ENCODE measurements around the gene TEX14.

TEX14 gene, protein sequence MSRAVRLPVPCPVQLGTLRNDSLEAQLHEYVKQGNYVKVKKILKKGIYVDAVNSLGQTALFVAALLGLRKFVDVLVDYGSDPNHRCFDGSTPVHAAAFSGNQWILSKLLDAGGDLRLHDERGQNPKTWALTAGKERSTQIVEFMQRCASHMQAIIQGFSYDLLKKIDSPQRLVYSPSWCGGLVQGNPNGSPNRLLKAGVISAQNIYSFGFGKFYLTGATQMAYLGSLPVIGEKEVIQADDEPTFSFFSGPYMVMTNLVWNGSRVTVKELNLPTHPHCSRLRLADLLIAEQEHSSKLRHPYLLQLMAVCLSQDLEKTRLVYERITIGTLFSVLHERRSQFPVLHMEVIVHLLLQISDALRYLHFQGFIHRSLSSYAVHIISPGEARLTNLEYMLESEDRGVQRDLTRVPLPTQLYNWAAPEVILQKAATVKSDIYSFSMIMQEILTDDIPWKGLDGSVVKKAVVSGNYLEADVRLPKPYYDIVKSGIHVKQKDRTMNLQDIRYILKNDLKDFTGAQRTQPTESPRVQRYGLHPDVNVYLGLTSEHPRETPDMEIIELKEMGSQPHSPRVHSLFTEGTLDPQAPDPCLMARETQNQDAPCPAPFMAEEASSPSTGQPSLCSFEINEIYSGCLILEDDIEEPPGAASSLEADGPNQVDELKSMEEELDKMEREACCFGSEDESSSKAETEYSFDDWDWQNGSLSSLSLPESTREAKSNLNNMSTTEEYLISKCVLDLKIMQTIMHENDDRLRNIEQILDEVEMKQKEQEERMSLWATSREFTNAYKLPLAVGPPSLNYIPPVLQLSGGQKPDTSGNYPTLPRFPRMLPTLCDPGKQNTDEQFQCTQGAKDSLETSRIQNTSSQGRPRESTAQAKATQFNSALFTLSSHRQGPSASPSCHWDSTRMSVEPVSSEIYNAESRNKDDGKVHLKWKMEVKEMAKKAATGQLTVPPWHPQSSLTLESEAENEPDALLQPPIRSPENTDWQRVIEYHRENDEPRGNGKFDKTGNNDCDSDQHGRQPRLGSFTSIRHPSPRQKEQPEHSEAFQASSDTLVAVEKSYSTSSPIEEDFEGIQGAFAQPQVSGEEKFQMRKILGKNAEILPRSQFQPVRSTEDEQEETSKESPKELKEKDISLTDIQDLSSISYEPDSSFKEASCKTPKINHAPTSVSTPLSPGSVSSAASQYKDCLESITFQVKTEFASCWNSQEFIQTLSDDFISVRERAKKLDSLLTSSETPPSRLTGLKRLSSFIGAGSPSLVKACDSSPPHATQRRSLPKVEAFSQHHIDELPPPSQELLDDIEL (N-terminal part only)
- total RNA-seq, result 2.2 to 12.3 reads per million in 2 donors

DNA sequence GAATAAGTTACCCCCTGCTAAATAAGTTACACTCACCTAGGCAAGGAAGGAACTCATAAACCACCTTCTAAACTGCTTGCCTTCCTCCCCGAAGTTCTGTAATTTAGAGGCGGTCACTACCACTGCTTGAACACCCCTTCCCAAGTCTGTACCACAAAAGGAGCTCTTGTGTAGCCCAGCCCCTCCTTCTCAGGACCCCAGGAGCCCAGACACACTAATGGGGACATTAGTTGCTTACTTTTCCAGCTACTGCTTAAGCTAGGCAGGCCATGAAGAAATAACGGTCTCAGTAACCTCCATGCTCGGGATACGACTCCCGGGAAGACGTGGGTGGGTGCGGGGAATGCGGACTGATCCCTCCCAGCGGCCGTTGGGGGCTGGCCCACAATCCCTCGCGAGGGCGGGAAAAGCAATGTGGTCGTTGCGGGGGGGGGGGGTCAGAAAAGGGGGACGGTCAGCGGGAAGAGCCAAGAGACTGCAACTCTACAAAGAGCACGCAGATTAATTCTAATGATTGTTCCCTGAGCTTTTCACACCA lies at the start of gene TEX14:
TEX14 (minus strand) TSS at position 345 of the 538 bp plus-strand sequence. CDS start 40,044 bp downstream, outside the sequence.
- DNase-seq, result no peak

DNA sequence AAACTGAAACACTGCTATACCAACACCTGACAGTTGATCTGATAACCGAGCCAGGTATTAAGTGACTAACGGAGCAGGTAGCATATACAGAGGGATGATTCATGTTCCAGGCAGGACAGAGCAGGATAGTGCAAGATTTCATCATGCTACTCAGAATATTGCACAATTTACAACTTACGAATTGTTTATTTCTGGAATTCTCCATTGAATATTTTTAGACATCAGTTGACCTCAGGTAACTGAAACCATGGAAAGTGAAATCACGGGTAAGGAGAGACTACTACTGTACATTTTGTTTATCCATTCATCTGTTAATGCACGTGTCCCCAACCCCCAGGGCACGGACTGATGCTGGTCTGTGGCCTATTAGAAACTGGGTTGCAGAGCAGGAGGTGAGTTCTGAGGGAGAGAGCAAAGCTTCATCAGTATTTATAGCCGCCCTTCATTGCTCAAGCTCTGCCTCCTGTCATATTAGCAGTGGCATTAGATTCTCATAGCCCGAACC lies 49.3 kb upstream of the TEX14 start:
- DNase-seq, result no peak

DNA sequence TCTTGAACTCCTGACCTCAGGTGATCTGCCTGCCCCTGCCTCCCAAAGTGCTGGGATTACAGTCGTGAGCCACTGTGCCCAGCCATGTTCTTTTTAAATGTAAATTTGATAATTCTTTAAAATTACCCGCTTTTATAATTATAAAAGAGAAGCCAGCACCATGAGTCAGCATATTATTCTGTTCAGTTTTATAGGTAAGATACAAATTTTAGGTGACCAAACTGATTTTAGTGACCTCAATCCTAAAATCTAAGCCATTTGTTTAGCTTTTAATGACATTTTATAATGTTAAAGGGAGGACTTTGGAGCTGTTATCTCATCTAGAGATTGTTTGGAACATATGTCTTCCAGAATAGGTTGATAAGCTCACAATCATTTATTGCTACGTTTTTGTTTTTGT lies 43.0 kb upstream of the TEX14 start:
- no peak for DNase-seq

DNA sequence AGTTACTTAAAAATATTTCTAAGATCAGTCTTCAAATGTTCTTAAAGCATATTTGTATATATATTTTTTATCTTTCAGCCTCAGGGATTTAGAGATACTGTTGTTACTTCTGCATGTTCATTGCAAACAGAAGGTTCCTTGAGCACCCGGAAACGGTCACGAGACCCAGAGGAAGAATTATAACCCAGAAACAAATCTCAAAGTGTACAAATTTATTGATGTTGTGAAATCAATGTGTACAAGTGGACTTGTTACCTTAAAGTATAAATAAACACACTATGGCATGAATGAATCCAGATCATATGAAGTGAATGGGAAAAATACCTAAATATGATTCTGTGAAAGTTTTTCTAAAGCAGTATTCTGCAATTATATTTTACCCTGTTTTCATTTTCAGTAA lies 42.2 kb upstream of the TEX14 start:
- no peak for DNase-seq

DNA sequence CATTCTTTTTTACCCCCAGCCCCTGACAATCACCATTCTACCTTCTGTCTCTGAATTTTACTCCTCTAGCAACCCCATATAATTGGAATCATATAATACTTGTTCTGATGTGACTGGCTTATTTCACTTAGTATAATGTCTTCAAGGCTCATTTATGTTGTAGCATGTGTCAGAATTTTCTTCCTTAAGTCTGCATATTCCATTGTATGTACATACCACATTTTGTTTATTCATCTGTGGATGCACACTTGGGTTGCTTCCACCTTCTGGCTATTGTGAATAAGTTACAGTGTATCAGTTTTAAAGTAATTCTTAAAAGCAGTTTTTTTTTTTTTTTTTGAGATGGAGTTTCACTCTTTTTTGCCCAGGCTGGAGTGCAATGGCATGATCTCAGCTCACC lies 39.1 kb upstream of the TEX14 start:
- DNase-seq, result no peak

DNA sequence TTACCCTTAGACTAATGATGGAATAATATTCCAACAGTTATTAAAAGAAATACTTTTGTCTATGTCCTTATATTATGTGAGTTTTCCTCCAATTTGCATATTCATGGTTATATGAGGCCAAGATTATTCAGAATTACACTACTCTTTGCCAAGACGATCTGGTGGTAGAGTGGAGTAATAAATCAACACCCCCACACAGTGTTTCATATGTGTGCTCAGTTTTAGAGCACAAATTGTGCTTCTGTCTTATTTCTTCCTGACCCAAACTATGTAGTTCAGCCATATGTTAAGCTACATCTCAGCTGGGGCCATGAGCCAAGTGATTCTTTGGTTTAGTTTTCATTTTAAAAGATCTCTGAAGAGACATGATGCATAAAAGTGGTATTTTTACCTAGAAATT lies 37.0 kb upstream of the TEX14 start:
- no peak for DNase-seq

DNA sequence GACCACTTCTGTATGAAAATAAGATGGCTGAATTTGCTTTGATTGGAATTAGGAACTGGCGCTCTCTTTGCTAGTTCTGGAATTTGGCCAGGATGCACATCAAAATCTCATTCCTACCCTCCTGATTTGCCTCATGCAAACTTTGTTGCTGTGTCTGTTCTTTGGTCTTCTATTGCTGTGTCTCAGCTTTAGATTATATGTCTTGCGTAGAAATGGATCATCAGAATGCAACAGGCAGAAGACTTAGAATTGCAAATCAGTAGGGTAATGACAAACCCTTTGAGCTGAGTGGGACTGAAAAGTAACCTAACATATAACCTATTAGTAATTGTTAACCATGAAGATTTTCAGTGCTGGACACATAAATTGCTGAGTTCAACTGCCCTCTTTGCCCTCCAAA lies 30.9 kb upstream of the TEX14 start:
- DNase-seq, result no peak

DNA sequence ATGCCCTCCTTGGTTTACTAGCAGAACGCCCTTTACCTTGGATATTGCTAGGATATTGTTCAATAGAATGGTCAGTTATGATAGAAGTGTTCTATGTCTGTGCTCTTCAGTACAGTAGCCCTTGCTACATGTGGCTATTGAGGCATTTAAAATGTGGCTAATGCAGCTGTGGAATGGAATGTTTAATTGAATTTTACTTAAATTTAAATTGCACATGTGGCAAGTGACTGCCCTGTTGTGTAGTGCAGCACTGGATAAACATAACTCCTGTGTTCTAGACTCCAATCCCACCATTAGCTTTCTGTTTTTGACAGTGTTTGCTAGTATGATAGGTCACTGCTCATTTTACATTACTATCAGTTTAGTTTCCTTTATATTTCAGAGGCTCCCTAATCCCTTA lies 30.4 kb upstream of the TEX14 start:
- DNase-seq, result no peak

DNA sequence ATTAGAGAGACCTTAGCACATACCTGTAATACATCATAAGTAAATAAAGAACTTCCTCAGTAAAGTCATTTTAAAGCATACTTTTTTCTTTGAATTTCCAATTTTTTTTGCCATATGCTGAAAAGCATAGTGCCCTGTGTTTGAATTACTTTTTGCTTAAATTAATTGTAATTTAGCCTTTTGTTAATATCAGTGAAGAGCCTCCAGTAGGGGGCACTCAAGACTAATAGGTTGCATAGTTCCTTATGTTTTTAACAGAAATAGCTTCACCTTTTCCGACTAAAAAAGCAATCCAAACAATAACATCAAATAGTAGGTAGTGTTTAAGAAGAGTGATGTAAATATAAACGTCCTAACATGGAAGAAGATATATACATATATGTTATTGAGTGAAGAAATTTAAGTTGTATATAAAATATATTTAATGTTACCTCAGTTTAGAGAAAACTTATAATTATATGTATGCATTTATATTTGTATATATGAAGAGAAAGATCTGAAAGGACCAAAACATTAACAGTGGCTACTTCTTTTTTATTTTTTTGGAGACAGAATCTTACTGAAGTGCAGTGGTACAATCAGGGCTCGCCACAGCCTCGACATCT lies 19.2 kb upstream of the TEX14 start:
- peak; percentile 22 for DNase-seq

DNA sequence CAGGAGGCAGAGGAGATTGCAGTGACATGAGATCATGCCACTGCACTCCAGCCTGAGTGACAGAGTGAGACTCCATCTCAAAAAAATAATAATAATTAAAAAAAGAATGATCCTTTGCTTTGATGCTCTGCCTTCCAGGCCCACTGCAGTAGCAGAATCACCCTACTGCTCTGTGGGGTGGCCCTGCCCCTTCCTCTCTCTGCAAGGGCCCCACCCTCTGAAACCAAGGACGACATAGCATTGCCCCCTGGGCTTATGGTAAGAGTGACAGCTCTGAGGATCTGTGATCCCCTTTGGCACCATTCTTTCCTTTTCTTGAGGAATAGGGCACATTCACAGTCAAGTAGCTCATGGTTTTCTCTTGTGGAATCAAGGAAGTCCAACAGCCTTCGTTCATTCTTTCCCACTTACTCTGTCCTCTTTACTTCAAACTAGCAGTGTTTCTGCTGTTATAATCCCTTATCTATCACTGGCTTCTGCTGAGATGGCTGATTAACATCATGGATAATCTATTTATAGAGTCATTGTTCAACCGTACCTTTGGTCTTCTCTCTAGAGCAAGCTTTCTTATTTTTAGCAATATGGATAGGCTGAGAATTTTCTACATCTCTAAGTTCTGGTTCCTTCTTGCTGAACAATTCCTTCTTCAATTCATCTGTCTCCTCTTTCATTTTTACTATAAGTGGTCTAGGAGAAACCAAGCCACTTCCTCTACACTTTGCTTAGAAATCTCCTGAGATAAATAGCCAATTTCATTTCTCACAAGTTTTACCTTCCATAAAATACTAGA lies 14.7 kb upstream of the TEX14 start:
- no peak for DNase-seq

DNA sequence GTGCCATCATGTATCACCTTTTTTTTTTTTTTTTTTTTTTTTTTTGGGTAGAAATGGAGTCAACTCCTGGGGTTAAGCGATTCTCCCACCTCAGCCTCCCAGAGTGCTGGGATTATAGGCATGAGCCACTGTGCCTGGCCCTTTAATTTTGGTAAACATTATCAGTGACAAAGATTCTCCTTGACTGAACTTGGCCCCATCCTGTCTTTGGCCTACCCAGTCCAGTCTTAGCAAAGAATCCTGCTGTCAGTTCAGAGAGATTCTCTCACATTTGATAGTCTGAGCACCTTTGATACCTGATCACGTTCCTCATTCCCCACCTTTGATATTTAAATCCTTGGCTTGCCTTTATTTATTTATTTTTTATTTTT lies 12.1 kb upstream of the TEX14 start:
- no peak for DNase-seq

DNA sequence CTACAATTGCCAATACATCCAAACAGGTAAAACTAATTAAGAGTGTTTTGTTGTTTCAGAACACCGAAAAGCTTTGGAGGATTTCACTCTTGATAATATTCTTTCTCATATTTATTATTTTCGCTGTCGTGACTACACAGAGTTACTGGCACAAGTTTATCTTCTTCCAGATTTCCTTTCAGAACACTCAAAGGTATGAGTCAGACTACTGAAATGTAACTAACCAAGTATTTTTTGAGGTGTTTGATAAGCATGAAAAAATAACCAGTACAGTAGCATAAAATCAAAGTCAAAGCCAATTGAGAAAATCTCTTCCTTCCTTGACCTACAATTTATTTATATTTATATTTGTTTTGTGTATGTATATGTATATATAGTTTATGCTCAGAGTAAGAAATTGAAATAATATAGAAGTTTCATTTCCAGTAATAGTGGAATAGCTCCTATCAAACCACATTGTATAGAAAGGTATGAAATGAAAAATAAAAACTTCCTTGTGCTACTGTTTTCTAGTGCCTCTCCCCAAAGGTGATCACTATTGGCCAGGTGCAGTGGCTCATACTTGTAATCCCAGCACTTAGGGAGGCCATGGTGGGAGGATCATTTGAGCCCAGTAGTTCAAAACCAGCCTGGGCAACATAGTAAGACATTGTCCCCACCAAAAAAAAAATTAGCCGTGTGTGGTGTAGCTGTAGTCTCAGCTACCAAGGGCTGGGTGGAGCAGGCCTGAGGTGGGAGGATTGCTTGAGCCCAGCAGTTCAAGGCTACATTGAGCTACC lies 11.5 kb upstream of the TEX14 start:
- DNase-seq, result no peak

DNA sequence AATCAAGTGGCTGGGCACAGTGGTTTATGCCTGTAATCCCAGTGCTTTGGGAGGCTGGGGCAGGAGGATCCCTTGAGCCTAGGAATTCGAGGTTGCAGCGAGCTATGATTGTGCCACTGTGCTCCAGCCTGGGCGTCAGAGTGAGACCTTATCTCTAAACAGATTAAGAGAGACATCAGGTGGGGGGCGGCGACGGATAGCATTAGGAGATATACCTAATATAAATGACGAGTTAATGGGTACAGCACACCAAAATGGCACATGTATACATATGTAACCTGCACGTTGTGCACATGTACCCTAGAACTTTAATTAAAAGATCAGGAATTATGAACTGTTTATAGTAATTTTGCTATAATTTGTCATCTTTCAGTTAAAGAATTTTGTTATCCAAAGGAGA lies 10.9 kb upstream of the TEX14 start:
- DNase-seq, result no peak

DNA sequence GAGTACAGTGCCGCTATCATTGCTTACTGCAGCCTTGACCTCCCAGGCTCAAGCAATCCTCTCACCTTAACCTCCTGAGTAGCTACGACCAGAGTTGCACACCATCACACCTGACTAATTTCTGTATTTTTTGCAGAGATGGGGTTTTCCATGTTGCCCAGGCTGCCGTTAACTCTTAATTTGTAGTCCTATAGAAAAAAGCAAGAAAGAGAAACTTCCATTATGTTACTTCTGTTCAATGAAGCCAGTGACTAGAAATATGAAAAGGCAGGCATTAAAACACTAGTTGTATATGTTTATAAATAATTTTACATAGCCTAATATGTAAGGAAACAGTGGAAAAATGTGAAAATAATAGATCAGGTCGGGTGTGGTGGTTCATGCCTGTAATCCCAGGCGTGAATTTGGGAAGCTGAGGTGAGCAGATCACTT lies 10.2 kb upstream of the TEX14 start:
- no peak for DNase-seq

DNA sequence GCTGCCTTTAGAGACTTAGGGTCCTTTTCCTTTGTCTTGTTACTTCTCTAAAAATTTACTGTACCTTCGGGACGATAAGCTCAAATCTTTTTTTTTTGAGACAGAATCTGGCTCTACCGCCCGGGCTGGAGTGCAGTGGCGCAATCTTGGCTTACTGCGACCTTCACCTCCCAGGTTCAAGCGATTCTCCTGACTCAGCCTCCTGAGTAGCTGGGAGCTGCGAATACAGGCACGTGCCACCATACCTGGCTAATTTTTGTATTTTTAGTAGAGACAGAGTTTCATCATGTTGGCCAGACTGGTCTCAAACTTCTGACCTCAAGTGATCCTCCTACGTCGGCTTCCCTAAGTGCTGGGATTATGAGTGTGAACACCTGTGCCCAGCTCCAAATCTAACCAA lies 7.9 kb upstream of the TEX14 start:
- no peak for DNase-seq

DNA sequence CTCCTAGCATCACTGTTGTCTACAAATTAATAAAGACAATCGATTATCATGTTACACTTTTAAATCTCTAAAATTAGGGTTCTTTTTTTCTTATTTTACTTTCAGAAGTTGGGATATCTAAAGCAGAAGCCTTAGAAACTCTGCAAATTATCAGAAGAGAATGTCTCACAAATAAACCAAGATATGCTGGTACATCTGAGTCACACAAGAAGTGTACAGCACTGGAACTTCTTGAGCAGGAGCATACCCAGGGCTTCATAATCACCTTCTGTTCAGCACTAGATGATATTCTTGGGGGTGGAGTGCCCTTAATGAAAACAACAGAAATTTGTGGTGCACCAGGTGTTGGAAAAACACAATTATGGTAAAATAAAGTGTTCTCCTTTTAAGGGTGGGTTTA lies 3.0 kb upstream of the TEX14 start:
- DNase-seq, result no peak

DNA sequence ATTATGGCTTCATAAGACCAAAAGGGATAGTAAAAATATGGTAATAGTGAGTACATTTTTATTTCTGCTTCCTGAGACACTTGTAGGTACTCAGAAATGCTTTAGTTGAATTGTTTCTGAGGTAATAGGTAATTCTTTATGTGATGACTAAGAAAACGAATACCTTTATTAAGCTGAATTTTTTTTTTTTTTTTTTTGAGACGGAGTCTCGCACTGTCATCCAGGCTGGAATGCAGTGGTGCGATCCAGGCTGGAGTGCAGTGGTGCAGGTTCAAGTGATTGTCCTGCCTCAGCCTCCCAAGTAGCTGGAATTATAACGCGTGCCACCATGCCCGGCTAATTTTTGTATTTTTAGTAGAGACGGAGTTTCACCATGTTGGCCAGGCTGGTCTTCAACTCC lies 2.5 kb upstream of the TEX14 start:
- DNase-seq, result no peak

DNA sequence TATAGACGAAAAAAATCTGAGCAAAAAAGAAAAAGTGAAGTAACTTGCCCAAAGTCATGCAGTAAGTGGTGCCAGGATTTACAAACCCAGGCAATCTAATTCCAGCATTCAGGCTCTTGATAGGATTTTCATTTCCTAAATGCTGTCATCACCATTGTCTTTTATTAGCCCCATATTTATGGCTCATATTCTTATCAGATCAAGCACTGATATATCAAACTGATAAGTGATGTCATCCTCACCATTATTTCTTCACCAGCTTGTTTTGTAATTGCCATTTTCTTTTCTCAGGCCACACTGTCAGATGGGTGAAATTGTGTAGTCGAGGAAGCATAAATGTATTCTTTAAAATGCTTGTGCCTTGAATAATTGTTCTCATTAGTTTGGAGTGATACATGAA lies 1.9 kb upstream of the TEX14 start:
- DNase-seq, result no peak

DNA sequence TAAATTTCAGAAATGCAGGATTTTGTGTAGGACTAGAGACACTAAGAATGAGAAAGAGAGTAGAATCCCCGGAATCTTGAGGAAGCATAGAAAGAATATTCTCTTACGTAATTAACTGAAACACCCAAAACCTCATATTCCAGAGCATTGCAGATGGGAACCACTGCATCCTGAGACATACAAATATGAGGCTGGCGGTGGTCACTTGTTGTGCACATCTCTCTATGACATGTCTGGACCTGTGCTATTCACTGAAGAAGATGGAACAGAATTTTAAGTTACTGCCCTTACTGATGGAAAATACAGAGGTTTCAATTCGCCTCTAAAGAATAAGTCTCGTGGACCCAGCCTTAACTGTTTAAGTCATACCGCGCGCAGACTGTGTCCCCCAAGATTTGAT lies 1.4 kb upstream of the TEX14 start:
- no peak for DNase-seq

DNA sequence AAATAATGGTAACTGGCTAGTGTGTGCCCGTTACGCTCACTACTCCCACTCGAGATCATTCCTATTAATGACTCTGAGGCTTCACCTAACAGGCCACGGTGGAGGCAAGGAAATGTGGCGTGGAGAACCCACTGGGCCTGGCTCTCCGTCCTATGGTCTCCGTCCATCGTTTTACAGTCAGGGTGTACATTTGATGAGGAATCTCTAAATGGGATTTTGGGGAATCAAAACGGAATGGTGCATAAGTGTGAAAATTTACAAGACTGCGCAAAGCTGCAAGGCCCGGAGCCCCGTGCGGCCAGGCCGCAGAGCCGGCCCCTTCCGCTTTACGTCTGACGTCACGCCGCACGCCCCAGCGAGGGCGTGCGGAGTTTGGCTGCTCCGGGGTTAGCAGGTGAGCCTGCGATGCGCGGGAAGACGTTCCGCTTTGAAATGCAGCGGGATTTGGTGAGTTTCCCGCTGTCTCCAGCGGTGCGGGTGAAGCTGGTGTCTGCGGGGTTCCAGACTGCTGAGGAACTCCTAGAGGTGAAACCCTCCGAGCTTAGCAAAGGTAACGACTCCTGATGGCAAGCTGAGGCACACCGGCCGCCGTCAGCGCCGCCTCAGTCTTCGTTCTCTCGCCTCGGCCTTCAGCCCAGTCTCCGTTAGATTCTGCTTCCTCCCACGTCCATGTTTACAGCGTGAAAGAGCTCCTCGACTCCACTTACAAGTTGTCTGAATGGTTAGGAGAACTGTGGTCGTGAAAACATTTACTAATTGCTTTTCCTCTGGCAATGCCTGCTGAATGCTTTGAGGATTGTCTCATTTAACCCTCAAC lies 602 bp upstream of the TEX14 start, which contains the start of gene RAD51C:
RAD51C (plus strand) TSS at position 364 of the 817 bp plus-strand sequence; CDS start at position 406, 42 bp downstream.
- peak; percentile 73 for DNase-seq

All from T-helper 9 cell (primary cell).